Panc1 (cell line): Measurements from ENCODE around the gene KBTBD6.

Source experiments
- TF ChIP-seq, protein P1 (sequence below), 2 experiments: IDR thresholded peaks; 2 replicates each; pipeline ENCODE4 v1.6.1; 2011 to 2012; ENCODE audit warnings: low read depth in 2 of 2, control low read depth in 1 of 2, low read length in 1 of 2, mild to moderate bottlenecking in 1 of 2, moderate library complexity in 1 of 2; ENCODE audit not compliant: insufficient read depth in 1 of 2
- TF ChIP-seq, protein P2 (sequence below): fragments of 450-650 bp; IDR thresholded peaks from 2 replicates; pipeline ENCODE4 v1.5.1; 2017; ENCODE audit warnings: mild to moderate bottlenecking

DNA sequence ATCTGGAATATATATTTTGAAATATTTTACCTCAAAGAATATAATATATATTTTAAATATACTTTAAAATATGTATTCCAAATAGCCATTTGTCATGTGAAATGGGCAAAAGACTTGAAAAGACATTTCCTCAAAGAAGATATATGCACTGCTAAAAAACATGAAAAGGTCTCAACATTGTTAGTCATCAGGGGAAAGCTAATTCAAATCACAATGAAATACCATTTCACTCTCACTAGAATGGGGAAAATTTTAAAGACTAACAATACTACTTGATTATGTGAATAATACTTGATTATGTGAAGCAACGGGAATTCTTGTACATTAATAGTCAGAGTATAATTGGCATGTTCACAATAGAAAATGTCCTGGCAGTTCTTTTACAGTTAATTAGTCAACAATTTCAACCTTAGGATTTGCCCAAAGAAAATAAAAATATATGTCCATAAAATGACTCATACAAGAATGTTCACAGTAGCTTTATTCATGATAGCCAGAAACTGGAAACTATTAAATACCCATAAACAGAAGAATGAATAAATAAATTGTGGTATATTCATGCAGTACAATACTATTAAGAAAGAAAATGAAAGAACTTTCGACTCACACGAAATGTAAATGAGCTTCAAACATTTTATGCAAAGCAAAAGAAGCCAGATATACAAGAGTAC, 6.8 kb upstream of the KBTBD6 start:
- TF ChIP-seq, protein P1, sequence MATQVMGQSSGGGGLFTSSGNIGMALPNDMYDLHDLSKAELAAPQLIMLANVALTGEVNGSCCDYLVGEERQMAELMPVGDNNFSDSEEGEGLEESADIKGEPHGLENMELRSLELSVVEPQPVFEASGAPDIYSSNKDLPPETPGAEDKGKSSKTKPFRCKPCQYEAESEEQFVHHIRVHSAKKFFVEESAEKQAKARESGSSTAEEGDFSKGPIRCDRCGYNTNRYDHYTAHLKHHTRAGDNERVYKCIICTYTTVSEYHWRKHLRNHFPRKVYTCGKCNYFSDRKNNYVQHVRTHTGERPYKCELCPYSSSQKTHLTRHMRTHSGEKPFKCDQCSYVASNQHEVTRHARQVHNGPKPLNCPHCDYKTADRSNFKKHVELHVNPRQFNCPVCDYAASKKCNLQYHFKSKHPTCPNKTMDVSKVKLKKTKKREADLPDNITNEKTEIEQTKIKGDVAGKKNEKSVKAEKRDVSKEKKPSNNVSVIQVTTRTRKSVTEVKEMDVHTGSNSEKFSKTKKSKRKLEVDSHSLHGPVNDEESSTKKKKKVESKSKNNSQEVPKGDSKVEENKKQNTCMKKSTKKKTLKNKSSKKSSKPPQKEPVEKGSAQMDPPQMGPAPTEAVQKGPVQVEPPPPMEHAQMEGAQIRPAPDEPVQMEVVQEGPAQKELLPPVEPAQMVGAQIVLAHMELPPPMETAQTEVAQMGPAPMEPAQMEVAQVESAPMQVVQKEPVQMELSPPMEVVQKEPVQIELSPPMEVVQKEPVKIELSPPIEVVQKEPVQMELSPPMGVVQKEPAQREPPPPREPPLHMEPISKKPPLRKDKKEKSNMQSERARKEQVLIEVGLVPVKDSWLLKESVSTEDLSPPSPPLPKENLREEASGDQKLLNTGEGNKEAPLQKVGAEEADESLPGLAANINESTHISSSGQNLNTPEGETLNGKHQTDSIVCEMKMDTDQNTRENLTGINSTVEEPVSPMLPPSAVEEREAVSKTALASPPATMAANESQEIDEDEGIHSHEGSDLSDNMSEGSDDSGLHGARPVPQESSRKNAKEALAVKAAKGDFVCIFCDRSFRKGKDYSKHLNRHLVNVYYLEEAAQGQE (IDR thresholded peaks at IDR 0.05; ENCODE audit: insufficient read depth in 1 of 2, low read depth in 2 of 2, low read length in 1 of 2) = no peak
- TF ChIP-seq, protein P2, sequence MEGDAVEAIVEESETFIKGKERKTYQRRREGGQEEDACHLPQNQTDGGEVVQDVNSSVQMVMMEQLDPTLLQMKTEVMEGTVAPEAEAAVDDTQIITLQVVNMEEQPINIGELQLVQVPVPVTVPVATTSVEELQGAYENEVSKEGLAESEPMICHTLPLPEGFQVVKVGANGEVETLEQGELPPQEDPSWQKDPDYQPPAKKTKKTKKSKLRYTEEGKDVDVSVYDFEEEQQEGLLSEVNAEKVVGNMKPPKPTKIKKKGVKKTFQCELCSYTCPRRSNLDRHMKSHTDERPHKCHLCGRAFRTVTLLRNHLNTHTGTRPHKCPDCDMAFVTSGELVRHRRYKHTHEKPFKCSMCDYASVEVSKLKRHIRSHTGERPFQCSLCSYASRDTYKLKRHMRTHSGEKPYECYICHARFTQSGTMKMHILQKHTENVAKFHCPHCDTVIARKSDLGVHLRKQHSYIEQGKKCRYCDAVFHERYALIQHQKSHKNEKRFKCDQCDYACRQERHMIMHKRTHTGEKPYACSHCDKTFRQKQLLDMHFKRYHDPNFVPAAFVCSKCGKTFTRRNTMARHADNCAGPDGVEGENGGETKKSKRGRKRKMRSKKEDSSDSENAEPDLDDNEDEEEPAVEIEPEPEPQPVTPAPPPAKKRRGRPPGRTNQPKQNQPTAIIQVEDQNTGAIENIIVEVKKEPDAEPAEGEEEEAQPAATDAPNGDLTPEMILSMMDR = no peak
